ENCODE measurements around the gene CNTNAP3.
"Not testable (repeated sequence)": the region's sequence is repeated elsewhere in the genome, so short reads cannot be mapped to it uniquely, and the experiment has no call there.

The CNTNAP3 gene

GRCh38 chr9:39067683-39068082 is 220.3 kb downstream of the CNTNAP3 start:
- not testable (repeated sequence) for DNase-seq (ENCODE audit: low read depth)

- not testable (repeated sequence) for DNase-seq (ENCODE audit: low read depth)
Measured at GRCh38 chr9:39062966-39063365, 225.0 kb downstream of the CNTNAP3 start.

GRCh38 chr9:39054453-39054852 is 233.5 kb downstream of the CNTNAP3 start:
- not testable (repeated sequence) for DNase-seq (ENCODE audit: low read depth)

GRCh38 chr9:39046833-39047232 is 241.1 kb downstream of the CNTNAP3 start:
- not testable (repeated sequence) for DNase-seq (ENCODE audit: low read depth)

- DNase-seq (ENCODE audit: low read depth), result not testable (repeated sequence)
Measured at GRCh38 chr9:39042352-39042803, 245.6 kb downstream of the CNTNAP3 start.

- not testable (repeated sequence) for DNase-seq (ENCODE audit: low read depth)
Measured at GRCh38 chr9:39041774-39042173, 246.2 kb downstream of the CNTNAP3 start.

- not testable (repeated sequence) for DNase-seq (ENCODE audit: low read depth)
Measured at GRCh38 chr9:39039148-39039547, 248.8 kb downstream of the CNTNAP3 start.

- DNase-seq (ENCODE audit: low read depth), result not testable (repeated sequence)
Measured at GRCh38 chr9:39038221-39038620, 249.7 kb downstream of the CNTNAP3 start.

GRCh38 chr9:39033849-39034248 is 254.1 kb downstream of the CNTNAP3 start:
- not testable (repeated sequence) for DNase-seq (ENCODE audit: low read depth)

- DNase-seq (ENCODE audit: low read depth), result not testable (repeated sequence)
Measured at GRCh38 chr9:39030204-39031019, 257.6 kb downstream of the CNTNAP3 start.

- not testable (repeated sequence) for DNase-seq (ENCODE audit: low read depth)
Measured at GRCh38 chr9:39028855-39029254, 259.1 kb downstream of the CNTNAP3 start.

GRCh38 chr9:39028168-39028567 is 259.8 kb downstream of the CNTNAP3 start:
- DNase-seq (ENCODE audit: low read depth), result not testable (repeated sequence)

- not testable (repeated sequence) for DNase-seq (ENCODE audit: low read depth)
Measured at GRCh38 chr9:39025911-39026588, 261.9 kb downstream of the CNTNAP3 start.
